HepG2 (cell line): ENCODE measurements around the gene PCYT2. TPM values are rescaled to one million over a fixed set of nuclear protein-coding genes. Genes with fewer than 3 reads are reported as not detected.

Source experiments
- ASH2L ChIP-seq: fragments of 300-600, 200-600 bp; sonication (generic); IDR thresholded peaks from 2 replicates; pipeline ENCODE4 v1.7.0; 2017; ENCODE audit warnings: low read depth, mild to moderate bottlenecking, moderate library complexity, mixed read lengths, low read length; ENCODE audit not compliant: insufficient read length
- CBX1 ChIP-seq: IDR thresholded peaks from one replicate; pipeline ENCODE4 v1.6.1; 2016; ENCODE audit warnings: antibody characterized with exemption, low read depth
- GATAD1 ChIP-seq: IDR thresholded peaks from 2 replicates; pipeline ENCODE4 v1.6.1; 2016; ENCODE audit warnings: missing genetic modification reagents, missing compliant biosample characterization
- MIXL1 ChIP-seq: IDR thresholded peaks from 2 replicates; pipeline ENCODE4 v1.6.1; 2016
- RFXAP ChIP-seq: sonication (generic); formaldehyde crosslinking; IDR thresholded peaks from 2 replicates; pipeline ENCODE4 v1.4.0; 2020; ENCODE audit warnings: missing genetic modification reagents, borderline replicate concordance
- TOPORS ChIP-seq: sonication (generic); formaldehyde crosslinking; IDR thresholded peaks from 2 replicates; pipeline ENCODE4 v1.8.0; 2023; ENCODE audit warnings: mild to moderate bottlenecking, missing genetic modification reagents
- ZBTB1 ChIP-seq: sonication (generic); formaldehyde crosslinking; IDR thresholded peaks from 2 replicates; pipeline ENCODE4 v1.4.0; 2020; ENCODE audit warnings: missing genetic modification reagents, borderline replicate concordance
- ZNF17 ChIP-seq: sonication (generic); formaldehyde crosslinking; IDR thresholded peaks from 2 replicates; pipeline ENCODE4 v1.5.0; 2020; ENCODE audit warnings: mild to moderate bottlenecking, missing genetic modification reagents
- ZNF20 ChIP-seq: sonication (generic); formaldehyde crosslinking; IDR thresholded peaks from 2 replicates; pipeline ENCODE4 v1.4.0; 2020; ENCODE audit warnings: mild to moderate bottlenecking, moderate library complexity, missing genetic modification reagents
- ZNF331 ChIP-seq: sonication (generic); formaldehyde crosslinking; IDR thresholded peaks from 2 replicates; pipeline ENCODE4 v1.4.0; 2020; ENCODE audit warnings: missing genetic modification reagents
- ZNF510 ChIP-seq: sonication (generic); formaldehyde crosslinking; IDR thresholded peaks from 2 replicates; pipeline ENCODE4 v1.4.0; 2020; ENCODE audit warnings: low read depth, mild to moderate bottlenecking, missing genetic modification reagents
- ZNF549 ChIP-seq: sonication (generic); formaldehyde crosslinking; IDR thresholded peaks from 2 replicates; pipeline ENCODE4 v1.5.0; 2020; ENCODE audit warnings: missing genetic modification reagents
- ZNF703 ChIP-seq: sonication (generic); formaldehyde crosslinking; IDR thresholded peaks from 2 replicates; pipeline ENCODE4 v1.5.1; 2020; ENCODE audit warnings: missing genetic modification reagents, mild to moderate bottlenecking, moderate library complexity, borderline replicate concordance
- ZNF878 ChIP-seq: sonication (generic); formaldehyde crosslinking; IDR thresholded peaks from 2 replicates; pipeline ENCODE4 v1.8.1; 2023; ENCODE audit warnings: mild to moderate bottlenecking, missing genetic modification reagents, moderate library complexity
- polyA plus RNA-seq, 8 experiments: library from polyadenylated mRNA; depleted of rRNA in 3 of 8; stranded (reverse) in 7 of 8; unstranded in 1 of 8; fragments of >200 nt; fragmentation: Illumina TruSeq in 4 of 8; extraction: Trizol in 4 of 8; gene quantifications; 2 replicates each; pipeline versions ENCODE4 v1.2.1 to v1.2.3, GENCODE V29; 2011 to 2016; ENCODE audit warnings: low read depth in 4 of 8, missing spikeins in 1 of 8, mixed read lengths in 1 of 8; ENCODE audit not compliant: insufficient read depth in 1 of 8
- total RNA-seq, 5 experiments: library from RNA; depleted of rRNA; stranded (reverse); fragments of >200 nt; fragmentation: Illumina TruSeq; extraction: Trizol; gene quantifications; 2 replicates each; pipeline ENCODE4 v1.2.3, GENCODE V29; 2016; ENCODE audit warnings: low read depth in 1 of 5
- TF ChIP-seq, protein P1 (sequence below): IDR thresholded peaks from 2 replicates; pipeline ENCODE4 v1.6.1; 2012; ENCODE audit warnings: low read length, improper control_type of control experiment
- TF ChIP-seq, protein P2 (sequence below): sonication (generic); formaldehyde crosslinking; IDR thresholded peaks from 2 replicates; pipeline ENCODE4 v1.8.1; 2023; ENCODE audit warnings: mild to moderate bottlenecking, missing genetic modification reagents, borderline replicate concordance
- TF ChIP-seq, protein P3 (sequence below): sonication (generic); formaldehyde crosslinking; IDR thresholded peaks from 2 replicates; pipeline ENCODE4 v1.9.0; 2021; ENCODE audit warnings: missing genetic modification reagents, mild to moderate bottlenecking, borderline replicate concordance
- TF ChIP-seq, protein P4 (sequence below): sonication (generic); formaldehyde crosslinking; IDR thresholded peaks from 2 replicates; pipeline ENCODE4 v1.9.0; 2021; ENCODE audit warnings: mild to moderate bottlenecking, missing genetic modification reagents

PCYT2 gene
- total and polyA plus RNA-seq, 2 of the 13 experiments (the other 11 are each of a cell fraction or from before 2014, with no cell fraction given), result 147 to 297 TPM

DNA sequence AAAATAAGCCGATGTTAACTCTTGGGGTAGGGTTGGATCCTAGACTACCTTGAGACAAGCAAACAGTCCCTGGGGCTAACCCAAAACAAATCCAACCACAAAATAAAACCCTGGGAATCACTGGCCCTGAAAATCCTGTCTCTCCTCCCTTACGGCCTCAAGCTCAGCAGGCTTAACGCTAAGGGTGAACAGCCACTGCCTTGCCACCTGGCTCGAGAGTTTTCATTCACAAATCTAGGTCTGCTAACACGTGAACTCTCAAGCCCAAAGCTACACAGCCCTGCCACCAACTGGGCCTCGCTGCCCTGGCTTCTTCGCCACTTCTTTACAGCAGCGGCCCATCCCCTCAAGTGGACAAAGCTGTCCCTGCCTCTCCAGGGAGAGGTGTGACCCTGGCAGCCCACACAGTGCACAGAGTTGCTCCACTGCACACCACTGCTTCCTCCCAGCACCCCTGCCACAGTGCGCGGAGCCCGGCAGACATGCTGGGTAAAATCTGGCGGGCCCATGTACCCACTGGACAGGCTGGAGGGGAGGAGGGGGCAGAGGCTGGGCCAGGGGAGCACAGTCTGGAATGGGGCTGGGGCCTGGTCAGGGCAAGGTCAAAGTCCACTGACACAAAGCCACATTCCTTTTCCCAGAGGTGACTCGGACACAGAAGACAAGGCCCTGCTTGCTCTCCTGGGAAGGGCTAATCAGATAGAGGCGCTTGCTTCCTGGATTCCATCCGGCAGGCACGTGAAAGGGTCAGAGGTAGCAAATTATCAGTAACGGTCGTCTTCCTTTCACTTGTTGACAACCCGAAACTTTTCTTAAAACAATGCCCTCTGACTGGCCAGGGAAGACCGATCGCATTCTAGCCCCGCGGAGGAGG, 996 bp downstream of the PCYT2 start (continued):
- TF ChIP-seq, protein P1, sequence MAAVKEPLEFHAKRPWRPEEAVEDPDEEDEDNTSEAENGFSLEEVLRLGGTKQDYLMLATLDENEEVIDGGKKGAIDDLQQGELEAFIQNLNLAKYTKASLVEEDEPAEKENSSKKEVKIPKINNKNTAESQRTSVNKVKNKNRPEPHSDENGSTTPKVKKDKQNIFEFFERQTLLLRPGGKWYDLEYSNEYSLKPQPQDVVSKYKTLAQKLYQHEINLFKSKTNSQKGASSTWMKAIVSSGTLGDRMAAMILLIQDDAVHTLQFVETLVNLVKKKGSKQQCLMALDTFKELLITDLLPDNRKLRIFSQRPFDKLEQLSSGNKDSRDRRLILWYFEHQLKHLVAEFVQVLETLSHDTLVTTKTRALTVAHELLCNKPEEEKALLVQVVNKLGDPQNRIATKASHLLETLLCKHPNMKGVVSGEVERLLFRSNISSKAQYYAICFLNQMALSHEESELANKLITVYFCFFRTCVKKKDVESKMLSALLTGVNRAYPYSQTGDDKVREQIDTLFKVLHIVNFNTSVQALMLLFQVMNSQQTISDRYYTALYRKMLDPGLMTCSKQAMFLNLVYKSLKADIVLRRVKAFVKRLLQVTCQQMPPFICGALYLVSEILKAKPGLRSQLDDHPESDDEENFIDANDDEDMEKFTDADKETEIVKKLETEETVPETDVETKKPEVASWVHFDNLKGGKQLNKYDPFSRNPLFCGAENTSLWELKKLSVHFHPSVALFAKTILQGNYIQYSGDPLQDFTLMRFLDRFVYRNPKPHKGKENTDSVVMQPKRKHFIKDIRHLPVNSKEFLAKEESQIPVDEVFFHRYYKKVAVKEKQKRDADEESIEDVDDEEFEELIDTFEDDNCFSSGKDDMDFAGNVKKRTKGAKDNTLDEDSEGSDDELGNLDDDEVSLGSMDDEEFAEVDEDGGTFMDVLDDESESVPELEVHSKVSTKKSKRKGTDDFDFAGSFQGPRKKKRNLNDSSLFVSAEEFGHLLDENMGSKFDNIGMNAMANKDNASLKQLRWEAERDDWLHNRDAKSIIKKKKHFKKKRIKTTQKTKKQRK, result no peak
- TF ChIP-seq GATAD1 (CRISPR knock-in tag) (no peak; the same call in none of the 2 replicates), CBX1 (no peak), TOPORS (CRISPR knock-in tag) (no peak), ZNF510 (peak; percentile 84; the same call in 1 of the 2 replicates), ZNF878 (CRISPR knock-in tag) (no peak), ZNF331 (CRISPR knock-in tag) (peak; percentile 83), ZNF703 (CRISPR knock-in tag) (no peak), MIXL1 (peak; percentile 80), ZNF17 (CRISPR knock-in tag) (no peak), ZNF549 (no peak), ZBTB1 (CRISPR knock-in tag) (no peak), ASH2L (peak; percentile 84), ZNF20 (CRISPR knock-in tag) (no peak), RFXAP (CRISPR knock-in tag) (peak; percentile 80; the same call in 1 of the 2 replicates)
- TF ChIP-seq, protein P2, sequence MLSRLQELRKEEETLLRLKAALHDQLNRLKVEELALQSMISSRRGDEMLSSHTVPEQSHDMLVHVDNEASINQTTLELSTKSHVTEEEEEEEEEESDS, result no peak; the same call in 1 of the 2 replicates
- TF ChIP-seq, protein P3, sequence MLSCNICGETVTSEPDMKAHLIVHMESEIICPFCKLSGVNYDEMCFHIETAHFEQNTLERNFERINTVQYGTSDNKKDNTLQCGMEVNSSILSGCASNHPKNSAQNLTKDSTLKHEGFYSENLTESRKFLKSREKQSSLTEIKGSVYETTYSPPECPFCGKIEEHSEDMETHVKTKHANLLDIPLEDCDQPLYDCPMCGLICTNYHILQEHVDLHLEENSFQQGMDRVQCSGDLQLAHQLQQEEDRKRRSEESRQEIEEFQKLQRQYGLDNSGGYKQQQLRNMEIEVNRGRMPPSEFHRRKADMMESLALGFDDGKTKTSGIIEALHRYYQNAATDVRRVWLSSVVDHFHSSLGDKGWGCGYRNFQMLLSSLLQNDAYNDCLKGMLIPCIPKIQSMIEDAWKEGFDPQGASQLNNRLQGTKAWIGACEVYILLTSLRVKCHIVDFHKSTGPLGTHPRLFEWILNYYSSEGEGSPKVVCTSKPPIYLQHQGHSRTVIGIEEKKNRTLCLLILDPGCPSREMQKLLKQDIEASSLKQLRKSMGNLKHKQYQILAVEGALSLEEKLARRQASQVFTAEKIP (CRISPR knock-in tag), result no peak
- TF ChIP-seq, protein P4, sequence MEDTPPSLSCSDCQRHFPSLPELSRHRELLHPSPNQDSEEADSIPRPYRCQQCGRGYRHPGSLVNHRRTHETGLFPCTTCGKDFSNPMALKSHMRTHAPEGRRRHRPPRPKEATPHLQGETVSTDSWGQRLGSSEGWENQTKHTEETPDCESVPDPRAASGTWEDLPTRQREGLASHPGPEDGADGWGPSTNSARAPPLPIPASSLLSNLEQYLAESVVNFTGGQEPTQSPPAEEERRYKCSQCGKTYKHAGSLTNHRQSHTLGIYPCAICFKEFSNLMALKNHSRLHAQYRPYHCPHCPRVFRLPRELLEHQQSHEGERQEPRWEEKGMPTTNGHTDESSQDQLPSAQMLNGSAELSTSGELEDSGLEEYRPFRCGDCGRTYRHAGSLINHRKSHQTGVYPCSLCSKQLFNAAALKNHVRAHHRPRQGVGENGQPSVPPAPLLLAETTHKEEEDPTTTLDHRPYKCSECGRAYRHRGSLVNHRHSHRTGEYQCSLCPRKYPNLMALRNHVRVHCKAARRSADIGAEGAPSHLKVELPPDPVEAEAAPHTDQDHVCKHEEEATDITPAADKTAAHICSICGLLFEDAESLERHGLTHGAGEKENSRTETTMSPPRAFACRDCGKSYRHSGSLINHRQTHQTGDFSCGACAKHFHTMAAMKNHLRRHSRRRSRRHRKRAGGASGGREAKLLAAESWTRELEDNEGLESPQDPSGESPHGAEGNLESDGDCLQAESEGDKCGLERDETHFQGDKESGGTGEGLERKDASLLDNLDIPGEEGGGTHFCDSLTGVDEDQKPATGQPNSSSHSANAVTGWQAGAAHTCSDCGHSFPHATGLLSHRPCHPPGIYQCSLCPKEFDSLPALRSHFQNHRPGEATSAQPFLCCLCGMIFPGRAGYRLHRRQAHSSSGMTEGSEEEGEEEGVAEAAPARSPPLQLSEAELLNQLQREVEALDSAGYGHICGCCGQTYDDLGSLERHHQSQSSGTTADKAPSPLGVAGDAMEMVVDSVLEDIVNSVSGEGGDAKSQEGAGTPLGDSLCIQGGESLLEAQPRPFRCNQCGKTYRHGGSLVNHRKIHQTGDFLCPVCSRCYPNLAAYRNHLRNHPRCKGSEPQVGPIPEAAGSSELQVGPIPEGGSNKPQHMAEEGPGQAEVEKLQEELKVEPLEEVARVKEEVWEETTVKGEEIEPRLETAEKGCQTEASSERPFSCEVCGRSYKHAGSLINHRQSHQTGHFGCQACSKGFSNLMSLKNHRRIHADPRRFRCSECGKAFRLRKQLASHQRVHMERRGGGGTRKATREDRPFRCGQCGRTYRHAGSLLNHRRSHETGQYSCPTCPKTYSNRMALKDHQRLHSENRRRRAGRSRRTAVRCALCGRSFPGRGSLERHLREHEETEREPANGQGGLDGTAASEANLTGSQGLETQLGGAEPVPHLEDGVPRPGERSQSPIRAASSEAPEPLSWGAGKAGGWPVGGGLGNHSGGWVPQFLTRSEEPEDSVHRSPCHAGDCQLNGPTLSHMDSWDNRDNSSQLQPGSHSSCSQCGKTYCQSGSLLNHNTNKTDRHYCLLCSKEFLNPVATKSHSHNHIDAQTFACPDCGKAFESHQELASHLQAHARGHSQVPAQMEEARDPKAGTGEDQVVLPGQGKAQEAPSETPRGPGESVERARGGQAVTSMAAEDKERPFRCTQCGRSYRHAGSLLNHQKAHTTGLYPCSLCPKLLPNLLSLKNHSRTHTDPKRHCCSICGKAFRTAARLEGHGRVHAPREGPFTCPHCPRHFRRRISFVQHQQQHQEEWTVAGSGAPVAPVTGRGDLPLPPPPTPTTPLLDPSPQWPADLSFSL (CRISPR knock-in tag), result no peak
